Activated T-cell treated with anti-CD3 and anti-CD28 coated beads for 4 hours (primary cell): Measurements from ENCODE around the gene SEC62.

Experiments
- DNase-seq: peaks from one replicate; pipeline ENCODE4 v3.0.0-alpha.2; 2020

The SEC62 gene

DNA sequence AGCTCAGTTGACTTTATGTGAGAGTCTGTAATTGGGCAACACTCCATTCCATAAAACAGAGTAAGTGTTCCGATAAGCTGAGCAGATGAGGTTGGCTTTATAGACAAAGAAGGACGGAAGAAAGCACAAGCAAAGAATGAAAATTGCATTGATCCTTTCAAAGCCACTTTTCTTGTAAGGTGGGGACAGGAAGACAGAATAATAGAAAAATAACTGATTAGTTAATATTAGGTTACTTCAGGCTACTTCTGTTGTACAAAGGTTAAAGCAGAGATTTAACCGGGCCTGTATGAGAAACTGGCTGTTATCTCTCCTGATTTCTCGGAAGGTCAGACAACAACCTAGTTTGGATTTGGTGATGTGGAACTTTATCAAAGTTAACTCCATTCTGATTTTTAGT is 55.7 kb downstream of the SEC62 start:
- DNase-seq = no peak

DNA sequence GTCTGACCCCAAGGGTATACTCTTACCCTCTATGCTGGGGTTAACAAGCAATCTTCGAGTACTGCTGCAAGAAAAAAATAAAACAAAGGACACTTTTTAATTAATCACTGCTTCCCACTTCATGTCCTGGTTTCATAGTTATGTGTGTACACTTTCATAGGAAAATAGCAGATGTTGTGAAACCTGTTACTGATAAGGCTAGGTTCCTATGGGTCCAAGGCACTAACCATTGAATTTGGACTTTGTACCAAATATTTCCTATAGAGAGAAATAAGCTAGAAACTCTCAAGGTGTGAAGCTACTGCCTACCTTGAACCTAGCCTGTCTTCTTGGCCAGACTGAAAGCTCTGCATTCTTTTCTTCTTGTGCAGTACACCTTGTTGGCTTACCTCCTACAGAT is 56.6 kb downstream of the SEC62 start:
- DNase-seq = no peak

DNA sequence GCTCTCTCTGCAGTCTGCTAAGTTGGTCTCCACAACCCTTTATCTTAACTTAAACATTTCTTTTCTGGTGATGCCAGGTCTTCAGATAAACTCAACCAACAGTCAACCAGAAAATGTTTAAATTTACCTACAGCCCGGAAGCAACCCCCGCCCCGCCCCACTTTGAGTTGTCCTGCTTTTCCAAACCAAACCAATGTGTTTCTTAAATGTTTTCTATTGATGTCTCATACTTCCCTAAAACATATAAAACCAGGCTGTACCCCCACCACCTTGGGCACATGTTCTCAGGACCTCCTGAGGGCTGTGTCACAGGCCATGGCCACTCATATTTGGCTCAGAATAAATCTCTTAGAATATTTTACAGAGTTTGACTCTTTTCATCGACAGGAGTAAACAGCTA is 58.0 kb downstream of the SEC62 start:
- DNase-seq = no peak

DNA sequence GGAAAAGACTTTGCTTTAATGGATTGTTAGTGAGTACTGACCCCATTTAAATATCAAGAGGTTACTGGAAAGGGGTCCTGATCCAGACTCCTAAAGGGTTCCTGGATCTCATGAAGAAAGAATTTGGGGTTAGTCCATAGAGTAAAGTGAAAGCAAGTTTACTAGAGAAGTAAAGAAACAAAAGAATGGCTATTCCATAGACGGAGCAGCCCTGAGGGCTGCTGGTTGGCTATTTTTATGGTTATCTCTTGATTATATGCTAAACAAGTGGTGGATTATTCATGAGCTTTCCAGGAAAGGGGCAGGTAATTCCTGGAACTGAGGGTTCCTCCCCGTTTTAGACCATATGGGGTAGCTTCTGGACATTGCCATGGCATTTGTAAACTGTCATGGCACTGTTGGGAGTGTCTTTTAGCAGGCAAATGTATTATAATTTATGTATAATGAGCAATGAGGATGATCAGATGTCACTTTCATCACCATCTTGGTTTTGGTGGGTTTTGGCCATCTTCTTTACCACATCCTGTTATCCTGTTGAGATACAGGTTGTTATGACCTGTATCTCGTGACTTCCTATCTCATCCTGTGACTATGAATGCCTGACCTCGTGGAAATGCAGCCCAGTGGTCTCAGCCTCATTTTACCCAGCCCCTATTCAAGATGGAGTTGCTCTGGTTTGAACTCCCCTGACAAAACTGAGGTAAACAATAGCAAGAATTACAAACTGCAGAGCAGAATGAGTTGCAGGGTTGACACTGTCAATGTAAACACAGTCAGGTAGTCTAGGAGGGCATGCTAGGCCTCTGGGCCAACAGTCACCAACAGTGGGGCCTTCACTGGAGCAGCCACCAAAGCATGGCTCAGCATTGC is 60.9 kb downstream of the SEC62 start:
- DNase-seq = no peak

DNA sequence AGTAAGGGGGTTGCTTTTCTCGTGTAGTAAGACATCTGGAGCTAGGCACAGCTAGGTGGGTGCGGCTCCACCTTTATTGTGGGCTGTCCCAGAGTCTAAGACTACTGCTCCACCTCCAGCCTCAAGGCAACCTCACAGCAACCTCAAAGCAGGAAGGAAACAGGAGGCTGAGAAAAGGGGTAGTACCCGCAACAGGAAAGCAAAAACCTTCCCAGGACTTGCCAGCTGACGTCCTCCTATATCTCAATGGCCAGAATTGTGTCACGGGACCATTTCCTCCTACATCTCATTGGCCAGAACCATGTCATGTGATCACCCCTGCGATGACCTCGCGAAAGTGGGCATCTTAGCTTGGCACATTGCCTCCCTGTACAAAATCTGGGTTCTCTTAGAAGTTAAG is 66.9 kb downstream of the SEC62 start:
- DNase-seq = peak; percentile 17

DNA sequence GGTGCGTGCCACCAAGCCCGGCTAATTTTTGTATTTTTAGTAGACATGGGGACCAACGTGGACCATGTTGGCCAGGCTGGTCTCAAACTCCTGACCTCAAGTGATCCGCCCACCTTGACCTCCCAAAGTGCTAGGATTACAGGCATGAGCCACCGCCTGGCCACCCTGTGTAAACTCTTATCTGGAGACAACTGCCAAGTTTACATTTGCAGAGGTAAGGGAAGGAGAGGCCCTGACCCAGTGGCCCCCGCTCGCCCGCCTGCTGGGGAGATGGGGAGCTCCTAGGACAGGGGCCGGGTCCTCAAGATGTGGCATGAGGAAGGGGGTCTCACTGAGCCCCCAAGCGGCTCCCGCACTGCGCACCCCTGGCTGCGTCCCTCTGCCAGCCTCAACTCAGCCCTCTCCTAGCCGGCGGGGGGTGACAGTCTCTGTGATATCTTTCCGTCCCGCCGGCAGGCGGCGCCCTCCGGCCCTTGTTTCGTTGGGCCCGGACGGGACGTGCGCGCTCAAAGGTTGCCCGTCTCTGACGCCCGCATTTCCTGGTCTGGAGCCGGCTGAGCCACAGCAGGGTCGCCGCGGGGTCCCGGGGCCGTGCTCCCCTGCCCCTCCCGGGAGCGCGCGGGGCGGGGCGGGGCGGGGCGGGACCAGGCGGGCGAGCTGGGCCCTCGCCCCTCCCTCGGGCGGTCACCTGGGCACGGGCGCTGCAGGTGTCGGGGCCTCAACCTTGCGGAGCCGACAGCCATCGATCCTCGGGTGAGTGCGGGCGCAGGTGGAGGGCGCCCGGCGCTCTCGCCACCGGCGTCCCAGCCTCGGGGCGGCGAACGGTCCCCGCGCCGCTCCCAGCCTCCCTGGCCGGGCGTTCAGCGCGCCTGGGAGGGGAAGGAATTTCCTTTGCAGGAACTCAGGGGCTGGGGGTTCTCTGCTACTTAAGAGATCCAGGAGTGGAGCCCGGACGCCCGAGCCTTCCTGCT is 71.1 kb downstream of the SEC62 start, which contains the start of gene GPR160:
GPR160 (plus strand) TSS at position 533 of the 971 bp plus-strand sequence. CDS start 45,978 bp downstream, outside the sequence.
- DNase-seq = peak; percentile 65

DNA sequence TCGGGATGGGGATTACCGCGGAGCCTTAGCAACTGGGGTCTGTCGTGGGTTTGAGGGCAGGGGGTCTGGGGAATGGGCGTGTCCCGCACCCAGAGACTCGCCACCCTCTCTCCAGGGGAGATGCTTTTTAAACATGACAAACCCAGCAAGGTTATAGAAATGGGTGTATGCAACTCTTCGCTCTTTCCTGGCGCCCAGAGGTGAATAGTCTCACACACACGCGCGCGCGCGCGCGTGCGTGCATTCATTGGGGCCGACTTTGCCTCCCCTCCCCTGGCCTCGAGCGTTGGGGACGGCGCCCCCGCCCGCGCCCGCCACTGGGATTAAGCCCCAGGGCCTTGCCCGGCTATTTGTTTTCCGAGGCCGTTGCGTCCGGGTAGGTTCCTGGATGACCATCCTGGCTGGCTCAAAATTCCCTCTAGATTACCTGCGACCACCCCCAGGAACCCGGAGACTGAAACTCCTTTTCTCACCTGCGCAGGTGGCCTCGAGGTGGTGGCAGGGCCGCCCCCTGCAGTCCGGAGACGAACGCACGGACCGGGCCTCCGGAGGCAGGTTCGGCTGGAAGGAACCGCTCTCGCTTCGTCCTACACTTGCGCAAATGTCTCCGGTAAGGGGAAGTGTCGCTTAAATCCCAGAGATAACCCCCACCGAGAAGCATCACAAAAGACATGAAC is 72.0 kb downstream of the SEC62 start:
- DNase-seq = peak; percentile 9

DNA sequence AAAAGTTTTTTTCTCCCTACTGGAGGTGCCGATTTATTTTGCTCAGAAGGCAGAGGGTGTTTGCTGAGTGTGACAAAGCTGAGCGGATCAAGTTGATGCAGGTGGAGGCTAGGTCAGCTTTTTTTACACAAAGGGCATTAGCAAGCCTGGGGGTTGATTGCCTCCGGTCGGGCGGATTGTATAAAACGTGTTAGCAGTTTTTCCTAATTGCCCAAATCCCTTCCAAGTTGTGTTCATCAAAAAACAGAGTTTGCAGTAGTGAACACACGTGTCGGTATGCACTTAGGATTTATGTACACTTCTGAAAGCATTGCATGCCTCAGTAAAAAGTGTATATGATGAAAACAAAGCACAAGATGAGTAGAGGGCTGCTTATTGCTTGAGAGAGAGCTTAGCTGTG is 73.8 kb downstream of the SEC62 start:
- DNase-seq = no peak

DNA sequence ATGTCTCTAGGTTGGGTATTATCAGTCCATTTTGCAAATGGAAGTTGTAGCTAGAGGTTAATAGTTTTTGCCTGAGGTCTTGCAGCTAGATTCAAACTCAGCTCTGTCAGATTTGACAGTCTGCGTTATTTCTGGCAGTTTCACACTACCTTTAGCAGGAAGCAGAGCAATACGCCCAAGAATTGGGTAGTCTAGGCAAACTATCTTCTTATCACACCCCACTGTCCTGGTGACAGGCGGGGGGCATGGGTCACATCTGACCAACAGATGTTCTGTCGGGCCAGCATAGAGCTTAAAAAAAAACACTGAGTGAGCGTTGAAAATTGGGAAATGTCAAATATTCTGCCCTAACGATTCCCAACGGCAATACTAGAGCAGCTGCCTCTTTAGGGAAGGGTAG is 76.9 kb downstream of the SEC62 start:
- DNase-seq = no peak

DNA sequence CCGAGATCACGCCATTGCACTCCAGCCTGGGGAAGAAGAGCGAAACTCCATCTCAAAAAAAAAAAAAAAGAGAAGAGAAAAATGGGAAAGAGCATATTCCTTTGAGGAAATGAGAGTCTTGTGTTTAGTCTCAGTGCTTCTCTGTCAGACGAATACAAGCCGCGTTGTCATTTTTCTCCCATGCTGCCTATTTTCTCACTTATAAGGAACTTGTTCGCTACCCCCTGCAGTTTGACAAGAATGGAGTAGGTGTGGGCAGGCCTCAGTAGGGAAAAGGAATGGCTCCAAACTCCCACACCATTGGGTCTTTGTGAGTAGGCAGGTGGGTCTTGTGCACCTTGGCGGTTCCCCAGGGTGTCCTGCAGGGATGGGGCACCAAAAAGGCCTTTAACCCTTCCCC is 77.7 kb downstream of the SEC62 start:
- no peak for DNase-seq

DNA sequence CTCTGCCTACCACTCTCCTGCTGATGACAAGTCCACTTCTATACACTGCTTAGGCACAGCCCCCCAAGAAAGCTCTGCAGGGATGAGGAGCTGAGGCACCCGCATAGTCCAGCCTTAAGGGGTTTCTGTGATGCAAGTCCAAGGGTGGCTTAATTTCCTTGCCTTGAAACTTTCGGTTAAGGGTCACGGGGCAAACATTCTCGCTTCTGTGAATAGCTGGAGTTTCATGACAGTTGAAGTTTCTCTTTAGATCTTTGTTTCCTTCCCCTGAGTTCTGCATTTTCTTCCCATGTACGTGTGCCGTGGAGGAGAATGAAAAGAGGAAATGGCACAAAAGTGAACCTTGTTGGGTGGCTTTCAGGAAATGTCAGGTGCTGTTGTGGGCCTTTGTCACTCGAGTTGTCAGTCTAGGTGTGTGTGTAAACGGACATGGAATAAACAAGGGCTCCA is 78.2 kb downstream of the SEC62 start:
- DNase-seq = no peak

DNA sequence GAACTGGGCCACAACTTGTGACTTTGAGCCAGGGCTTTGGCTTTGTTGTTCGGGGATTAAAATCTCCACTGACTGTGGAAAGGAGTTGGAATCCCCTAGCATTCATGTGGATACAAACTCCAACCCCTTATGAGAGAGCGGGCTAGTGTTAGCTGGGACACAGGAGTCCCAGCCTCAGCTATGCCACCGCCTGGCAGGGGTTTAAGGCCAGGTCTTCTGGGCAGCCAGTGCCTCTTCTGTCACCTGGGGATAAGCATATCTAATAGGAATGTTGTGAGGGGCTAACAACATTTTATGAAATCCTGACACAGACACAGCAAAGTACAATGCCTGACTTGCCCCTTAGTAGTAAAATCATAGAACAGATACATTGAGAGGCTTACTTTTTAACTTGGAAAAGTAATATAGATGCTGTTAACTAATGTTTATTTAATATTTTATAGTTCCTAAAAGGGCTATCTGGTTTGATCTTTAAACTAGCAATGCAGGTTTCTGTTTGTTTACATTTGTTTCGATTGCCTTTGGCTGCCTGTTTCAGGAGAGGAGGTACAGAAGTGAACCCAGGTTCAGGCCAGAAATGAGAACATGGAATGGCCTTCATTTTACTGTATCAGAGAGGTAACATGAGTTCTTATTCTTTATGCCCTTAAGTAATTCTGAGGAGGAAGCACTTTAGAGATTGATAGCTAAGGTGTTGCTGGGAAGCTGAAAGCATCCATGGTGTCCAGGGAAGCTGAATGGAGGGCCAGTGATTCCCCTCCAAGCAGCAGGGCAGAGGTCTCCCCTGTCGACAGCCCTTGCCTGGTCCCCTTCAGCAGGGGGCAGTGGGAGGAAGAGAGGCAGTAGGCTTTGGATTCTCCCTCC is 79.9 kb downstream of the SEC62 start:
- no peak for DNase-seq

DNA sequence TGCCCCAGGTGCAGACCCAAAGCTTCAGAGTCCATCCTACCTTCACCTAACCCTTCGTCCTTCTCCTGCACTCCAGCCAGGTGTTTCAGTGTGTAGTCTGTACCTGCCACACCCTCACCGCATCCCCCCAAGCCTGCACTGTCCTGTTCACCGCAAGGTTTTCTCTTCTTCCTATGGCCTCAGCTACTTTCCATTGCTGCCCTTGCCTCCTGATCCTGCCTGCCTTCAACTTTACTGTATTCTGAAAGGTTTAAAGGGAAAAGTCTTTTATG is 80.5 kb downstream of the SEC62 start:
- DNase-seq = no peak
